Measurements from ENCODE around the gene RGS14.
"Not testable (repeated sequence)": the region's sequence is repeated elsewhere in the genome, so short reads cannot be mapped to it uniquely, and the experiment has no call there.

The RGS14 gene

DNA sequence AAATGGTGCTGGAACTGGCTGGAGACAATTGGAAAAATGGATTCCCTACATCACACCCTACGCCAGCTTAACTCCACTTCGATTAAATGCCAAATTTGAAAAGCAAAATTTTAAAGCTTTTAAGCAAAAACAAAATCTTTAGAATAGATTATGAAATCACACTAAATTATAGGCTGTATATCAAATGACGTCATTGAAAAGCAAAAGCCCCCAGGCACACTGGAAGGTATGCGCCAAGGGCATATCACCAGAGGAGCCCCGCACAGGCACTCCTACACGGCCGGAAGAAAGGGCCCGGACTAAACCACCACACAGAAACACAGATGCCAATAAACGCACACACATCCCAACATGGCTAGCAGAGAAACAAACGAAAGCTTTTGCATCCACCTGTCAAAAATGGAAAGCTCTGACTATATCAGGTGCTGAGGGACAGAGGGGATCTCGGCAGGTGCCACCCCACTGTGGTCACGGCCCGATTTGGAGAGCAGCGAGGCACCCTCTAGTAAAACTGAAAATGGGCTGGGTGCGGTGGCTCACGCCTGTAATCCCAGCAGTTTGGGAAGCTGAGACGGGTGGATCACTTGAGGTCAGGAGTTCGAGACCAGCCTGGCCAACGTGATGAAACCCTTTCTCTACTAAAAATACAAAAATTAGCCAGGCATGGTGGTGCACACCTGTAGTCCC is 29.0 kb upstream of the RGS14 start:
- no peak for DNase-seq

DNA sequence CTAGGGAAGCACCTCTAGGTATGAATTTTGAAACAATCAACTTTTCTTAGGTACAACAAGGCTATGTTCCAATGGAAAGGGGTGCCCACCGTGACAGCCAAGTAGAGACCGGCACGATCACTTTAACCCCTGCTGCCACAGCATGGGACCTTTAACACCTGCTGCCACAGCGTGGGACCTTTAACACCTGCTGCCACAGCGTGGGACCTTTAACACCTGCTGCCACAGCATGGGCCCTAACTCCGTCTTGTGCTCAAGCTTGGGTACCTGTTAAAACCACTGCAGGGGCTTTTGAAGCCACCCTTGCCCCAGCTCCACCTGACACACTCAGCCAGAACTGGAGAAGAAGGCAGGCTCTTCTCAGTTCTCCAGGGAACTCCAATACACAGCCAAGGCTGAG is 27.8 kb upstream of the RGS14 start:
- no peak for DNase-seq

DNA sequence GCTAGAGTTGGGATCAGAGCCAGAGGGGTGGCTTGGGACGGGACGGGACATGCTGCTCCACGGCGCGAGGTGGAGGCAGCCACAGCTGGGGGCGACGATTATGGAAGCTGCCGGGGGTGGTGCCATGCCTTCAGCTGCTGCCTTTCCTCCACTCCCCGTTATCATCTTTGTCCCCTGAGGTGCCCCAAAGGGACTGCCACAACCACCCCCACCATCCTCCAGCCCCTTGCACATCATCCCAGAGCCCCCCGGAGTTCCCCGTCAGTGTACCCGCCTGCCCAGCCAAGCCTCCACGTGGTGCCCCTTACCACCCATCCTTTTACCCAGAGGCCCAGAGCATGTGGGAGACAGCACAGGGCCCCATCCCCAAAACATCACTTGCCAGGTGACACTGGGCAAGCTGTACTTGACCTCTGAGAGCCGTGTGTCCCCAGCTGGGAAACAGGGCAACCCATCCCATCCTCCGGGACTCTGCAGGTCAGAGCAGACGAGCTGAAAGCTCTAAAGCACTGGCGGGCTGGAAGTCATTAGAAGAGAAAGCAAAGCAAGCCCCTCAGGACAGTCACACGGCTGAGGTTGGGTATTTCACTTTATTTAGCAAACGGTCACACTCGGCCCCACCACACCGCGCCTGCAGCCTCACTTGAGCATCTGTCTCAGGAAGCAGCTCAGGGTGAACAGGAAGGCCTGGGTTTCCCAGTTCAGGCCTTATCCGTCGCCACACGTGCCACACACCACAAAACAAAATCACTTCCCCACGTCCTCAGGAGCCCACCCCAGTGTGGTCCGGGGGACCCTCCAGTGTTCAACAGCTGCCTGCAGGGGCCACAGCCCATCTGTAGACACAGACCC is 26.5 kb upstream of the RGS14 start:
- DNase-seq, result no peak

DNA sequence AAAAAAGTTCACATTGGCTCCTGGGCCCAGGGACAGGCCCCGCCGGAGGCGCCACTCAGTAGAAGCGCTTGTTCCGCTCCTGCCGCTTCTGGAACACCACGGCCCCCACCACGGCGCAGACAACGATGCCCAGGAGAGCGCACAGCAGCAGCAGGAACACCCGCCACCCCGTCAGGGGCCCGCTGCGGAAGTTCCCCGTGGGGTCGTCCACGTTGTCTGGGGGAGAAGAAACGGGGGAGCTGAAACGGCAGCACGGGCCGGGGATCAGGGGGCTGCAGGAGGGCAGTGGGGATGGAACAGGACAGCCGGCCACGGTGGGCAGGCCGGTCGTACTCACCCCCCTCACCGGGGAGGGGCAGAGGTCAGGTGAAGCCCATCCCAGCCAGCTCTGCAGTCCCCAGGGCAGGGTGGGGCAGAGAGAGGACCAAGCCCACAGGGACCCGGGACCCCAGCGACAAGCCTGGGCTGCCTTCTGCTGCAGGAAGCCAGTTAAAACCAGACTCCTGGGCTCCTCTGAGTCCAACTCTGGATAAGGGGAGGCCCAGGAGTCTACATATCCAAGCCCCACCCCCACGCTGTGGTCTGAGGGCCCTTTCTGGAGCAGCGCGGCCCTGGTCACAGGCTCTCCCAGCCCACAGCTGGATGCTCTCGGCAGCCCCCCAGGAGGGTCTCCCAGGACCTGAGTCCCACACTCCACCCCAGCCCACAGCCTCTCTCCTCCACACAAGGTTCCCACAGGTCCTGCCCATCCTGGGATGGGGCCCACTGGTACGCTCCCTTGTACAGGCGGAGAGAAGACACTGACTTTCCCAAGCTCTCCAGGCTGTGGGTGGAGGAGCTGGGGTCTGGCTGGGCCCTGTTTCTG is 25.5 kb upstream of the RGS14 start:
- no peak for DNase-seq

DNA sequence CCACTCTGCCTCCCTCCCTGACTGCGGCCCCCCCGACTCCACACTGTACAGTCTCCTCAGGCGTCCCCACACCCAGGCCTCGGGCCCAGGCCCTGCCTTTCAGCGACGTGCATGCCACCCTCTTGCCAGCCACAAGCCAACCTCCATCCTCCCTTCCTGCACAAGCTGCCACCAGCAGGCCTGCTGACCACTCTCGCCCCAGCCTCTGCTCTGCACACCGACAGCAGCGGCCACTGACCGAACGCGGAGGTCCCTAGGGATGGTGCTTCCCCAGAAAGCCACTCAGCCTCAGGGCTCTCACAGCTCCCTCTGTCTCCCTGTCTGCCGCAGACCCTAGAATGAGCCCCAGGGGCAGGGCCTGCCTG is 24.8 kb upstream of the RGS14 start:
- DNase-seq, result no peak

DNA sequence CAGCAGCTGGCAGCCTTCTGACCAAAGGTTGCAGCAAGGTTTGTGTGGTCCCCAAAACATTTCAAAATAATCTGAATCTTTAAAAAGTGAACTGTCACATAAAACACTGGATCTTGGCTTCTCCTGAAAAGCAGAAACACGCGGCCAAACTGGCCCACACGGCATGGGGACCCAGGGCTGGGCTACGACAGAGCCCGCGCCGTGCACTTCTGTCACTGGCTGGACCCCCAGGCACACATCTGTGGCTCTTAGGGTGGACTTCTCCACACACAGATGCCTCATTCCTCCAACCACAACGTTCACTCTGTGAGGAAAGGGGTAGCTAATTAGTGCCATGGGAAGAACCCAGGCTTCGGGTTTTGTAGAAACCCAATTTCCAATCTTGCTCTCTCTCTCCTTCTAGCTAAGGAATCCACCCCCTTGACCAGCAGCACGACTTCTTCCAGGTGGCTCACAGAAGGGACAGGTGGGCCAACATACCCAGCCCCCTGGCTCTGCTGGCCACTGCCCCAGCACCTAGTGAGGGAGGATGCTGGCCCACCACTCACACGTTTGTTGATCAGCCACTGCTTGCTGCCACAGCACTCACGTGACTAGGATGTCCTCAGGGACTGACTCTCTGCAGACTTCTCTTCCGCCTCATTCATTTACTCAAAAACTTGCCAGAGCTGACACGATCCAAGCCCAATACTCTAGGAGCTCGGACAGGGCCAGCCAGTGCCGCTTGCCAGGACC is 24.1 kb upstream of the RGS14 start:
- no peak for DNase-seq

DNA sequence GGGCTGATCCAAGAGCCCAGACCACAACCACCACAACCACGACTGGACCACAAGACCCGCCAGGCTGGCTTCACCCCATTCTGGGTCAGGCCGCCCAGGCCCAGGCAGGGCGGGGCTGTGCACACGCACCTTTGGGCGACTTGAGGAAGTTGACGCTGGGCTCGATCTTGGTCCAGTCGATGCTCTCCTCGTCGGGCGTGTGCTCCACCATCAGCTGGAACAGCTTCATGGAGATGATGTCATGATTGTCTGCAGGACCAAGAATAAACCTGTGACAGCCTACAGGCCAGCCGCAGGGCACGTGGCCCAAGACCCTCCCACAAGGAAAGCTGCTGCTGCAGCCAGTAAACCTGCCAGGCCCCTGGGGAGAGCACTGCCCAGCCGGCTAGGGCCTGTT is 23.6 kb upstream of the RGS14 start:
- DNase-seq, result no peak

DNA sequence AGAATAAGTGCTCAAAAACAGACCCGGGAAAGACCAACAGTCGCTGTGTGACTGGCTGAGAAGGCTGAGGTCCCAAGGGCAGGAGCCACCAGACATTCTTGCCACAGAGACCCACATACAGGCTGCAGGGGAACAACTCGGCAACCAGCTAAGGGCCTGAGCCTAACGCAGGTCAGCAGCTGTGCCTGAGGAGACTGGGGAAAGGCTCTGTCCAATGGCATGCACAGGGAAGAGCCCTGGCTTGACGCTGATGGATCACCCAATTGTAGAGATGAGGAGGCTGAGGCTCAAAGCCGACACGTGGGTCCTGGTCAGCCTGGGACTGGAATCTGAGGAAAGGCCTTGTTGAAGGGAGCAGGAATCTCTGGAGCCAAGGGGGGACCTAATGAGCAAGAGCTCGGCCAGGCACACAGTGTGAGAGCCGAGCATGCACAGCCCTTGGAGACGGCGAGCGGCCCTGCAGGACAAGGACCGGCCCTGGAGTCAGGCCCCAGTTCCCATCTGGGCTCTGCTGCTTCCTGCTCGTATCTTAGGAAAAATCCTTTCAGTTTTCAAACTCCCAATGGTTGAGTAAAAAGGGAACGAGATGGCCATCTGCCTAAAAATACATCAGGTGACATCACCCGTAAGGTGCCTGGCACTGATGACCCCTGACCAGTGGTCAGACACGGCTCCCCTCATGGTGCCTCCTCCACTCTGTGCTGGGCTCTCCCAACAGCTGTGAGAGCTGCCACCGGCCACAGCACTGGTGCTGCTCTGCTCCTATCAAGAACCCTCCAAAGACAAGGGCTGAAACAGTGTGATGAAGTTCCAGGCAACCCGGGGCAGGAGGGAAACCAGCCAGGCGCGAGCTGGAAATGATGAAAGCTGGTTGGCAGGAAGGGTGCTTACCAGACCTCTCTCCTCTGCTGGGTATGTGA is 22.7 kb upstream of the RGS14 start:
- no peak for DNase-seq

DNA sequence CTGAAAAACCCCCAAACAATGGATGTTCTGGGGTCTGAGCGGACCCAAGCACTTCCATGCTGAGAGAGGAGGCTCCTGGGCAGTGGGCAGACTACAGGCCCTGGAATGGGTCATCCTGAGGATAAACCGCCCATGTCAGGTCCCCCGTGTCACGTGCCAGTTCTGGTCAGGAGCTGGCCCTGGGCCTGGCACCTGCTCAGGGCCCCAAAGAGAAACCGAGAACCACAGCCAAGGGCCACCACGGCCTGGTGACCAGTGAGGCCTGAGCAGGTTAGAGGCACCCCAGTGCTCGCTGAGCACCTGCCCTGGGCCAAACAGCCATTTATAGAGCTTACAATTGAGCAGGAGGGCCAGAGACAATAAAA is 22.0 kb upstream of the RGS14 start:
- DNase-seq, result no peak

DNA sequence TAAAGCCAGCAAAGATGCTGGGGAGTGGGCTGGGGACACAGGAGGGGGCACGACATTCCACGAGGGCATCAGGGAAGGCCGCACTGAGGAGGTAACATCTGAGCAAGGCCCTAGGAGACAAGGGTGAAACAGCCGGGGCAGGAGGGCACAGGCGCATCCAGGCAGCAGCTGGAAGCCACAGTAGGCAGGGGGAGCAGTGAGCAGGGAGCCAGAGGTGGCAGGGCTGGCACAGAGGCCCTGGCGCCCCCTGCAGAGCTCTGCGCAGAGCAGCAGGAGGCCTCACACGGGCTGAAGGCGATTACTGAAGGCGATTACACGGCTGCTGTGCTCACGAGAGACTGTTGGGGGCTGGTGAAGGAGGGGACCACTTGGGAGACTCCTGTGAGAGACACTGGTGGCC is 21.6 kb upstream of the RGS14 start:
- no peak for DNase-seq

DNA sequence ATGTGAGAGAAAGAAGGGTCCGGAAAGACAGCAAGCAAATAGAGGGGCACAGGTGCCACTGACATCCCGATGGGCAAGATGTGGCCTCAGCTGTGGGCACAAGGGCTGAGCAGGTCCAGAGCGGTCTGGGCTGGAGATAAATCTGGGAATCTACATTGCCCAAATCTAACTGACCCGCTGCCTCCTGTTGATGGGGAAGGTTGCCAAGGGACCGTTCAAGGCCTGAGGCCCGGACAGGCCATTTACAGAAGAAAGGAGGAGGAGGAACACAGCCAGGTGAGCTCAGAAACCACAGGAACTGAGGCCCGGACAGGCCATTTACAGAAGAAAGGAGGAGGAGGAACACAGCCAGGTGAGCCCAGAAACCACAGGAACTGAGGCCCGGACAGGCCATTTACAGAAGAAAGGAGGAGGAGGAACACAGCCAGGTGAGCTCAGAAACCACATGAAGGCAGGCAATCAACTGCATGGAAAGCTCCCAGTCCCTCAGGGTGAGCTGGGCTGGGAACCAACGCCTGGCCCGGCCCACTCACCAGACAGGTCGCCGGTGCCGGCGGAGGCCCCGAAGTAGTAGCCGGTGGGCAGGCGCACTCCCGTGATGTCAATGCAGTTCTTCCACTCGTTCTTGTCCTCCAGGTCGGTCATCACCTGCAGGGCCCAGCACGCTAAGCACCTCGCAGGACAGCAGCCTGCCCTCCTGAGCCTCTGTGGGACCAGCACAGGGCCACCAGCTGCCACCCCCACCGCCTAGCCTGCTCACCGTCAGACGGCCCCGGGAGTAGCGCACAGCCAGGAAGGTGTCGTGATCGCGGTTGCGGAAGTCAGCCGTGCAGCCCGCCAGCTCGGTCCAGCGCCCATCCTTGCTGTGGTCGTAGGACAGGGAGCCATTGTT is 20.9 kb upstream of the RGS14 start:
- DNase-seq, result no peak

DNA sequence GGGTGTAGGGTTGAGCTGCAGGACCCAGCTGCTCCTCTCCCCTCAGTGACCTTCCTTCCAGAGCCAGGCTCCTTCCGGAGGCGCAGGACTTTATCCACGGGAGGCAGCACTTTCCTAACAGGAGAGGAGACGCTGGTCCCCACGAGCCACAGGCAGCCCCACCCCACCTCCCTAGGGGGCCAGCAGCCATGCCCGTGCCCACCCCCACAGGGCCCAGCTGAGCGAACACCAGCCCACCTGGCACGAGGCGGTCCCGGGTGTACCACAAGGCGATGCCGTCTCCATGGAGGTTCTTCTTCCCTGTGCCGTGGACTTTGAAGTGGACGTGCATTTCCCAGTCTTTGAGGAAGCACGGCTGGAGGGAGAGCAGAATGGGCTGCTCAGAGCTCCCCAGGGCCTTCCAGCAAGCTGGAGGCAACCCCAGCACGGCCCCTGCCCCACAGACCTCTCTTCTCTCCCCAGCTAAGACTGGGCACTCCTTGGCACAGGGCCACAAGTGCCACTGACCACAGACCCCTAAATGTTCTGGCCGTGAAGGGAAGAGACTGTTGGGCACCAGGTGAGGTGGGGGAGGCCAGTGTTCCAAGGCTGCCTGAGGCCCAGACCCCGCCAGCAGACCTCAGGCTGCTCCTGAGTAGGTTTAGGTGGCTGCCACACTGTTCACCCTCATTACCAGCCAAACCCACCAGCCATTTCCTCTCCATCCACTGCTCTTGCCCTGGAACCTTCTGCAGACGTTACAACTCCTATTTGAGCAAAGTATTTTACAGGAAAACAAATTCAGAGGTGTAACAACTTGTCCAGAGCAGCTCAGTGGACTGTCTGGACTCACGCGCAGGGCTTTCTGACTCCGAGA is 19.2 kb upstream of the RGS14 start:
- DNase-seq, result no peak

DNA sequence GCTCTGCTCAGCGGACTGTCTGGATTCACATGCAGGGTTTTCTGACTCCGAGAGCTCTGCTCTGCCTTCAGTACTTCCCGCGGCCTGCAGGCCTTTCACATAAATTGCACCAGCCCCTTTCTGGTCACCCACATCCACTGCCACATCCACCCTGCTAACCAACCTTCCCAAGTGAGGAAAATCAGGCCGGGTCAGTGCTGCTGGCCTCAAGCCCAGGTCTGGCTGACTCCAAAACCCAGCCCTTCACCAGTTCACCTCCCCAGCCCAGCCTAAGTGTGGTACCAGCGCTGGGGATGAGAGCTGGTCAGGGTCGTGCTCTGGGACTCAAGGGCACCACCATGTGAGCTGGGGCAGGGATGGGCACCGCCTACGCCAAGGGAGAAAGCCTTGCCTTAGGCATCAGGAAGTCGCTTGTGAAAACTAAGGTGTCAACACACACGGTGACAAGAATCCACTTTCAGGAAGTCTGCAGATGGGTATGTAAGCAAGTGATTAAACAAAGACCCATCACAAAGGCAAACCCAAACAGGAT is 18.6 kb upstream of the RGS14 start:
- no peak for DNase-seq

DNA sequence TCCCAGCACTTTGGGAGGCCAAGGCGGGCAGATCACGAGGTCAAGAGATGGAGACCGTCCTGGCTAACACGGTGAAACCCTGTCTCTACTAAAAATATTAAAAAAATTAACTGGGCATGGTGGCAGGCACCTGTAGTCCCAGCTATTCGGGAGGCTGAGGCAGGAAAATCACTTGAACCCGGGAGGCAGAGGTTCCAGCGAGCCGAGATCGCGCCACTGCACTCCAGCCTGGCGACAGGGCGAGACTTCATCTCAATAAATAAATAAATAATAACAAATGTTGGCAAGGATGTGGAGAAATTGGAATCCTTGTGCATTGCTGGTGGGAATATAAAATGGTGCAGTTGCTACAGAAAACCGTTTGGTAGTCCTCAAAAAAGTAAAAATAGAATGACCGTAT is 14.7 kb upstream of the RGS14 start:
- not testable (repeated sequence) for DNase-seq

DNA sequence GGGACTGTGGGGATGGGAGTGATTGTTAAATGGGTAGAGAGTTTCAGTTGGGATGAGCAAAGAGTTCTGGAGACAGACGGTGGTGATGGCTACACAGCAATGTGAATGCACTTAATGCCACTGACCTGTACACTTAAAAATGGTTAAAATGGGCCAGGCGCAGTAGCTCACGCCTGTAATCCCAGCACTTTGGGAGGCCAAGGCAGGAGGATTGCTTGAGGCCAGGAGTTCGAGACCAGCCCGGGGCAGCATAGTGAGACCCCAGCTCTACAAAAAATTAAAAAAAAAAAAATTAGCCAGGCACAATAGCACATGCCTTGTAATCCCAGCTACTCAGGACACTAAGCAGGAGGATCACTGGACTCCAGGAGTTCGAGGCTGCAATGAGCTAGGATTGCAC is 13.9 kb upstream of the RGS14 start:
- DNase-seq, result no peak

DNA sequence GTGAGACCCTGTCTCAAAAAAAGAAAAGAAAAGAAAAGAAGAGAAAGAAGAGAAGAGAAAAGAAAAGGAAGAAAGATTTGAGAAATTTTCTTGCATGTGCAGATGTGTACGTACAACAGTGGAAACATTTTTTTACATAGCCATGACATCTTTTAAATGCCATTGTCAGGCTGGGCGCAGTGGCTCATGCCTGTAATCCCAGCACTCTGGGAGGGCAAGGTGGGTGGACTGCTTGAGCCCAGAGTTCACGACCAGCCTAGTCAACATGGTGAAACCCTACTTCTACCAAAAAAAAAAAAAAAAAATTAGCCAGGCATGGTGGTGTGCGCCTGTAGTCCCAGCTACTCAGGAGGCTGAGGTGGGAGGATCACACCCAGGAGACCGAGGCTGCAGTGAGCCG is 12.8 kb upstream of the RGS14 start:
- DNase-seq, result no peak

DNA sequence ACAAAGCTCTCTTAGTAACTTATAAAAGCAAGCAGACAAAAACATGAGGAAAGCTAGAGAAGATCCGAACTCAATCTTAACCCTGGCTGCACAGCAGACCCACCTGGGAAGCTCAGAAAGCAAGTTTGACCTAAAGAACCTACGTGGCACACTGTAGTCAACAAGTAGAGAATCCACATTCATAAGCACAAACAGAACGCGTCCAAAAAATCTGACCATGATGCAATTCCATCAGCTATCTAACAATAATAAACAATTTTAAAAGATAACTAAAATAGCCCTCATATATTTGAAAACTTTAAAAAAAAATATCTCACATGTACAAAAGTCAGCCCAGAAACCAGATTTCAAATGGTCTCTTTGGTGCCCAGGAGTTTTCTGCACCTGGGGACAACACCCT is 10.9 kb upstream of the RGS14 start:
- DNase-seq, result no peak

DNA sequence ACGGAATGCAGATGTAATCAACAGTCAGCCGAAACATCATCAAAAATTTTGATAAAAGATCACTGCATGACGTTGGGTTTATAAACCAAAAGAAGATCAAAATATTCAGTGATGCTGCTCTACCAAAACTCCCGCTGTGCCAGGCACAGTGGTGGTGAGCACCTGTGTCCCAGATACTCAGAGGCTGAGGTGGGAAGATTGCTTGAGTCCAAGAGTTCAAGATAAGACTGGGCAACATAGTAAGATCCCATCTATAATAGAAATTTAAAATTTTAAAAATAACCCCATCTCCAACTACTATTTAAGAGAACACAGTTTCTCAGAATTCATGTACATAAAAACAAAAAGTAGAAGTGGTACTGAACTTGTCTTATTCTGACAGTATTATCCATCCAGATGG is 10.0 kb upstream of the RGS14 start:
- no peak for DNase-seq

DNA sequence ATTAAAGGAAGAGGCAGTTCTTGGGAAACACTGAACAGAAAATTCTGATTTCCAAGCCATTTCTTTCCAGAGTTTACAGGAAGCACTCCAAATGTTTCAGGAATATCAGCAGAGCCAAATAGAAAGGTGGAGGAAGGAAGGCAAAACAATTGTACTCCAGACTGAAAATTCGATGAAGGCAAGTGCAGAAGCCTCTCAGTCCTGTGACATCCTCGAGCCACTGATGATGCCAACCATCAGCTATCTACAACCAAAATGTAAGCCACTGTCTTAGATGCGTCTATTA is 8.4 kb upstream of the RGS14 start:
- no peak for DNase-seq

DNA sequence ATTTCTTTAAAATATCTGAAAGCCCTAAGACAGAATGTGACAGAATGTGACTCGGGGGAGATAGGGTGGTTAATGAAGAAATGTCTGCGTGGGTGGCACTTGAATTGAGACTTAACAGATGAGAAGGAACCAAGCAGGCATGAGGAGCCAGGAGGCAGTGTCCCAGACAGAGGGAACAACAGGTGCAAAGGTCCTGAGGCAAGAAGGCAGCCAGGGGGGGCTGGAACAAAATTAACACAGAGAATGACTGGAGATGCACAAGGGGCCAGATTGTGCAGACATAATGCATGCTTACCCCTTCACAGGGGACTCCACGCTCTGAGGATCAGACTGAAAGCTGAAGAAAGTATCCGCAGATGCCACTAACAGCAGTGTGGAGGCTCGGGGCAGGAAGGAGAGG is 8.0 kb upstream of the RGS14 start:
- DNase-seq, result no peak
